Astrocyte of the hippocampus (primary cell): ENCODE data around the gene IP6K2.
"Not testable (repeated sequence)": the region's sequence is repeated elsewhere in the genome, so short reads cannot be mapped to it uniquely, and the experiment has no call there.

Source experiments
- DNase-seq: peaks from one replicate; pipeline ENCODE4 v3.0.0; 2011; ENCODE audit warnings: low read depth, low spot score

Gene IP6K2

DNA sequence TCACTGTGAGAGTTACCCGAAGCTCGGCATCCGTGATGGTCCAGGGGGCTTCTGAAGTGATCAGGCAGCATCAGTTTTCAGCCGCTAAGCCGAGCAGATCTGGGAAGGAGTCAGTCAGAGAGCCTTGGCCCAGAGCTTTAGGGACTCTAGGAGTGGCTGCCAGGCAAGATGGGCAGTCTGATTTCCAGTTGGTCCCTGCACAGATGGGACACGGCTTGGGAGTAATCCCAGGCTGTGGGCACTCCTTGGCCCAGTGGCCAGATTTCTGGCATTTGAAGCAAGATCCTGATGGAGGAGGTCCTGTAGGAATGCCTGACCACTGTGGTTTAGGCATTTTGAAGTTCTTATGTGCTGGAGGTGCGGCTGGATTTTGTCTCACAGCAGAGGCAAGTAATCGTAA lies 10.5 kb upstream of the IP6K2 start:
- DNase-seq: no peak

DNA sequence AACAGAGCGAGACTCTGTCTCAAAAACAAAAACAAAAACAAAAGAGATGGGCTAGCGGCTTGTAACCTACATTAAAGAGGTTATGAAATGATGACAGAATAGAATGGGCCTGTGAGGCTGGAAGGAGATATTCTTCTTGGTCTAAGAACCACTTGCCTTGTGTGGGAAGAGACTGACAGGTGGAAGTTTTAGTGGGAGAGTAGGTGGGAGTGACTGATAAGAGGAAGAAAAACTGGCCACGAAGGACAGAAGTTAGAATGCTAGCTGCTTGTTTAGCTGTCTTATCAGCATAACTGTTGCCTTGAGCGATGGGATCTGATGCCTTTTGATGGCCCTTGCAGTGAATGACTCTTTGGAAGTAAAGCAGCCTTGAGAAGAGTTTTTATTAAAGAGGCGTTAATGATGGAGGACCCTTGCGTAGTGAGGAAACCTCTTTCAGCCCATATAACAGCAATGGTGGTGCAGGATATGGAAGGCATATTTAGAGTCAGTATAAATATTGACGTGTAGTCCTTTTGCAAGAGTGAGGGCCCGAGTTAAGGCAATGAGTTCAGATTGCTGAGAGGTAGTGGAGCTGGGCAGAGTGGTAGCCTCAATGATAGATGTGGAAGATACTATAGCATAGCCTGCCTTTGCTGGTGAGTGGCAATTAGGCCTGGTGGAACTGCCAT lies 8.3 kb upstream of the IP6K2 start:
- DNase-seq: not testable (repeated sequence)

DNA sequence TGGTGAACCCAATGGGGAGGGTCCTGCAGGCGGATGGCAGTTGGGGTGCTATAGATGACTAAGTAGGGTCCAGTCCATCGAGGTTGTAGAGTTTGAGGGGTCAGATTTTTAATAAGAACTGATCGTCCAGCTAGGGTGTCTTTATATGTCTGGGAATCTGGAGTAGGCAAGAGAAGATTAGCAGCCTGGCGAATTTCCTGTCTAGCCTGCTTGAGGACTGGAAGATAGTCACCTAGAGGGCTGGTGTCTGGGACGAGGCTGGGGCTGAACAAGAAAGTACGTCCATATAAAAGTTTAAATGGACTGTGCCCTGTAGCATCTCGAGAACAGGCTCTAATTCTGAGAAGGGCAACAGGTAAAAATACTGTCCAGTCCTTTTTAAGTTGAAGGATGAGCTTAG lies 6.7 kb upstream of the IP6K2 start:
- no peak for DNase-seq

DNA sequence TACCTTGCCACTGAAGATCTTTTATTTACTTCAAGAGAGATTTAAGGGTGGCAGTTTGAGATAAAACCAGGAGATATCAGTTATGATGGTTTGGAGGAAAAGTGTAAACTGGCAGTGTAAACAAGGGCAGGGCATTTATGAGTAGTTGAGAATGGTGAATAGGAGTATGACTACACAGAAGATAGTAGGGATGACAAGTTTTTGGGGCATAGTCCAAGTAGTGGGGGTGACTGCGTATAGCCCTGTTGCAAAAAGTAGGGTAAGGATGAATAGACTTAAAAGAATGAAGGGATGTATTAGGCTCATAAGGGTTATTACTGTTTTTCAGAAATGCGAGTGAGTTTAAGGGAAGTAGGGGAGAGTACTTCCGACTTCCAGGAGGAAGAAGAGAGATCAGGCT lies 6.3 kb upstream of the IP6K2 start:
- DNase-seq: not testable (repeated sequence)

DNA sequence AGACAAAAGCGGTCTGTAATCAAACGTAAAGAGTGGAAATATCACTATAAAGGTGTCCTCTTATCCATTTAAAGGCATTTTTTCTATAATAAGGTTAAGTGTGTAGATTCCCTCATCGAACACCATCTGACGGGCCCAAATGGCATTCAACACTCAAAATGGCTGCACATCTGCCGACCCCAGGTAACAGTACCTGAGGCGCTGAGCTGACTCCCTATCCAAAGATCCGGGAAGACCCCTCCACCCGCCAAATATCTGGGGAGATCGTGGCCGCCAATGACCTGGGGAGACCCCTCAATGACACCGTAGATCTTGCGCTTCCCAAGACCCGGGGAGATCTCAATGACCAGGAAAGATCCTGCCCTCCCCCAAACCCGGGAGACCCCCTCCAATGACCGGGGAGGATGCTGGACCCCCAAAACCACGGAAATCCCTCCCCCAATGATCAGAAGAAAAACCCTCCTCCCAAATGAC lies 476 bp downstream of the IP6K2 start:
- peak; percentile 31 for DNase-seq

- peak; percentile 51 for DNase-seq
Measured at GRCh38 chr3:48715174-48715800, 1.7 kb downstream of the IP6K2 start.

DNA sequence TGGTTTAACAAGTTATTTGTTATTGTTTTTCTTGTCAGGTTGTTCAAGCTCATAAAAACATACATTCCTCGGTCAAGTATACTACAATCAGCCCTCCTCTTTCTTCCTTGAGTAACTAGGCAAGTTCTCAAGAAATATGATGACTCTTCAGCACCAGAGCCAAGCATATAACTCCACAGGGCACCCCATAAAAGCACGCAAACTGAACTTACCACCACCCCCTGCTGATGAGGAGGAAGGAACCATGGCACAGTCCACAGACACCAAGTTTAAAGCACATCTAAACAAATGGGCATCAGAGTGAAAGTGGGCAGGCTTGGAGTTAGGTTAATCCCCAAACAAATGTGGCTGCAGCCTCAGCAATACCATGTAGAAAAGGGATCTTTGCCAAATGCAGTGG lies 5.3 kb downstream of the IP6K2 start:
- no peak for DNase-seq

- DNase-seq: peak; percentile 32
Measured at GRCh38 chr3:48709051-48709461, 8.0 kb downstream of the IP6K2 start.

DNA sequence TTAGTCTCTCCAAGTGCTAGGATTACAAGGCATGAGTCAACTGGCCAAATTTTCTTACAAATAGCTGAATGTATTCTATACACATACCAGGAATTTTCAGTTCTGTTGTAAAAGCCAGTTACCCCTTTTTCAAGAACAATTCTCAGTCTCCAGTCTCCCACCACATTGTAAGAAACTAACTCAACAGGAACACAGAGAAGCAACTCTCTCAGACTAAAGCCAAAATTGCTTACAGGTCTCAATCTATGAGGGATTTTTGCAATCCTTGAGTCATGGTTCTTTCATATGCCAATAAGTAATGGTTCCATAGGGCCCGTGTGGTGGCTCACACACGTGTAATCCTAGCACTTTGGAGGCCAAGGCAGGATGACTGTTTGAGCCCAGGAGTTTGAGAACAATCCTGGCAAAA lies 8.5 kb downstream of the IP6K2 start:
- DNase-seq: peak; percentile 36

DNA sequence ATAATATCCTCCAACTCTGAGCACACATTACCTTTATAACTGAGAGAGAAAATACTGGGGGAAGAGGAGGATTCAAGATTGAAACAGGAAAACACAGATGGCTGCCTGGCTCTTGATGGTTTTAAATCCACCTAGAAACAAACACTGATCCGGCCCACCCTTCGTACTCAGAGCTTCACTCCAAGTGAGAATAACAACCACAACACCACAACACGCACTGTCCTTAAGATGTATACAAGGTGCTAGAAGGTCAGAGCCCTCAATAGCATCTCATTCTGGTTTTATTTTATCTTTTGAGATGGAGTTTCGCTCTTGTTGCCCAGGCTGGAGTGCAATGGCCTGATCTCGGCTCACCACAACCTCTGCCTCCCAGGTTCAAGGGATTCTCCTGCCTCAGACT lies 9.9 kb downstream of the IP6K2 start:
- no peak for DNase-seq

DNA sequence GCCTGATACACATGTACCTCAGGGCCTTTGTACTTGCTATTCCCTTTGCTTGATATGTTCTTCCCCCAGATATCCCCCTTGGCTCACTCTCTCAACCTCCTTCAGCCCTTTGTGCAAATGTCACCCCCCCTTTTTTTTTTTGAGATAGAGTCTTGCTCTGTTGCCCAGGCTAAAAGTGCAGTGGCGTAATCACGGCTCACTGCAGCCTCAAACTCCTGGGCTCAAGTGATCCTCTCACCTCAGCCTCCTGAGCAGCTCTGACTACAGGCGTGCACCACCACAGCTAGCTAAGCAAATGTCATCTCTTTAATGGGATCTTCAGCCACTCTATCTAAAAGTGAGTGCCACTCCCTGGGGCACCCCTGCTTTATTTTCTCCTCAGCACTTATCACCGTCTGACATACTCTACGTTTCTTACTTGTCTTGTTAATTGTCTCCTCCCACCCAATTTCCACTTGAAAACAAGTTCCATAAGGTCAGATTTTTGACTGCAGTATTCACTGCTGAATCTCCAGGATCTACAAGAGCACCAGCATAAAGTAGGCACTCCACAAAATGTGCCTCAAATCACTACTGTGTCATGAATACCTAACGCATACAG lies 14.6 kb downstream of the IP6K2 start:
- DNase-seq: no peak

- DNase-seq: no peak
Measured at GRCh38 chr3:48700731-48701405, 16.2 kb downstream of the IP6K2 start.

DNA sequence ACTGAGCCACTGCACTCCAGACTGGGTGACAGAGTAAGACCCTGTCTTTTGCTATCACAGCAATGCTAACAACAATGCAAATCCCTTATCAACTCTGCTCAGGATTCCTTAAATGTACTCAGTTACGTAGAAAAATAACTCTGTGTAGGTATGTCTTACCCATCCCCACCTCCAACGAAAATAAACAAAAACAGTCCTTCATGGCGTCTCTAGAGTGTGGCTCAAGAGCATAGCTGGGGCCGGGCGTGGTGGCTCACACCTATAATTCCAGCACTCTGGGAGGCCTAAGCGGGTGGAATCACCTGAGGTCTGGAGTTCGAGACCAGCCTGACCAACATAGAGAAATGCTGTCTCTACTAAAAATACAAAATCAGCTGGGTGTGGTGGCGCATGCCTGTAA lies 18.1 kb downstream of the IP6K2 start:
- DNase-seq: no peak

DNA sequence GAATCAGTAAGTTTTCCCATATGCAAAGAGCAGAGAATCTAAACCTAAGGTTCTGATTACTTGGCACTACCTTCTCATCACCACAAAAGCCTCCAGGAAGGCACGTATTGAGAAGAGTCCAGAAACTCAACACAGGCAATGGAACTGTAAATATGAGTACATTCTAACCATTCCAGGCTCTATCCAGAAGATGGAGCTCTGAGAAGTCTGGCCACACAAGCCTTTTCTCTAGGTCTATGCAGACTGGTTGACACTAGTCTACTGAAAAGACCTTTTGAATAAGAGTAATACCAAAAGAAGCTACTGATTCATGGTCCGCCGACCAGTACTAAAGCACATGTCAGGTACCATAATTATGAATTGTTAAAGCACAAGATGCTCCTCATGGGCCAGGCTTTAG lies 19.1 kb downstream of the IP6K2 start:
- DNase-seq: no peak

DNA sequence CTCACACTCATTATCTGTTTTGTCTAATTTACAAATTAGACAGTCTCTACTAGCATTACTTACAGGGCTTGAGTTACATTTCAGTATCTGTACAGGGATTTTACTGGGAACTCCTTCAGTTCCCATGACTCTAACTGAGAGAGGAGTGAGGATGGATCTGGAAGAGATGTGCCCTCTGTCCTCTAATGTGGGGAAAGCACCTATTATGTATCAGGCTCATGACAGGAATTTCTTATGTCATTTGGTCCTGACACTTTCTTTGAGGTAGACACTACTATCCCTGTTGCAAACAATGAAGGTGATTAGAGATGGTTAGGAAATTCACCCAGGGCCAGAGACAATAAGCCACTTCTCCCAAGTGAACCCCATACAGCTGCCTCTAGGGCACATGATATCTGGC lies 20.4 kb downstream of the IP6K2 start:
- no peak for DNase-seq

DNA sequence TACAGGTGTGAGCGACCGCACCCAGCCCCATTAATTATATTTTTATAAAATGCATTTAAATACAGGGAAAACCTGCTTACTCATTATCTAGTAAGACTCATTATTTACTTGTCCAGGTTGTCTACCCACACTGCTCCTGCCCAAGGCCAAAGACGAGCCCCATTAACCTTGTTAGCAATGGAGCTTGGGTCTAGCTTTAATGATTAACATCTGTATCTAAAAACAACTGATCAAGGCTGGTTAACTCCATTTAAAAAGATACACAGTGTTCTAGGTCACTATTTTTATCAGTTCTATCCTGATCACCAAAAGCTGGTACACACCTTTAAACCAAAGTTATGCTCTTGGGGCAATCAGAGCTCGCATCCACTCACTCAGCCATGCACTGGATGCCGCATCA lies 20.9 kb downstream of the IP6K2 start:
- no peak for DNase-seq

DNA sequence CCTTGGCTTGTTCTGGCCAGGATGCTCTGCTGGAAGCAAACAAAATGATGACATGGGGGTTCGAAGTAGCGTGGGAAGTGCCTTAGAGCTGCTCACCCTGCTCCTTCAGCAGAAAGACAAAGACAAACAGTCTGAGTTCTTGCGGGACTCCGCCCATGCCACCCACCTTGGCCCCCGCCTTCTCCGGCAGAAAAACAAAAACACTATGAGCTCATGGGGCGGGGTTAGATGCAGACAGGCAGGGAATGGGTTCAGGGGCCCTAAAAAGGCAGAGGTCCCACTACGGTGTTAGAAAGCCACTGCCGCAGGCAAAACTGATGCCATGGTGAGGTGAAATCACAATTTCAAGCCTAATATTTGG lies 21.6 kb downstream of the IP6K2 start:
- DNase-seq: peak; percentile 88

- DNase-seq: peak; percentile 92
Measured at GRCh38 chr3:48694610-48695392, 22.2 kb downstream of the IP6K2 start.

DNA sequence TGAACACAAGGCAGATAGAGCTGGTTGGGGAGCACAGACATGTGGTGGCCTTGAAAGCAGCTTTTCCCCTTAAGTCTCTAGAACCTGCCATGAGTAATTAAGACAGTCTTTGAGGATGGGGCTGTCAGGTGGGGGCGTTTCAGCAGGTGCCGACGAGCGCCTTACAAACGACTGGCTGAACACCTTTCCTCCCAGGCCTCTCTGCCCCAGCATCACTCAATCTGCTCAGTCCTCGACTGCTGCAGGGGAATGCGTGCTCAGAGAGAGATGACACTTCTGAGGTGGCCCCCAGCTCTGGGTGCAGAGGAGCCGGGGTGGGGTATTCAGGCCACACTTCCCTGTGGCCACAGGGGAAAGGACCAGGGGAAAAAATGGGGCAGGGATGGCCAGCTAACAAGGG lies 23.2 kb downstream of the IP6K2 start:
- no peak for DNase-seq

DNA sequence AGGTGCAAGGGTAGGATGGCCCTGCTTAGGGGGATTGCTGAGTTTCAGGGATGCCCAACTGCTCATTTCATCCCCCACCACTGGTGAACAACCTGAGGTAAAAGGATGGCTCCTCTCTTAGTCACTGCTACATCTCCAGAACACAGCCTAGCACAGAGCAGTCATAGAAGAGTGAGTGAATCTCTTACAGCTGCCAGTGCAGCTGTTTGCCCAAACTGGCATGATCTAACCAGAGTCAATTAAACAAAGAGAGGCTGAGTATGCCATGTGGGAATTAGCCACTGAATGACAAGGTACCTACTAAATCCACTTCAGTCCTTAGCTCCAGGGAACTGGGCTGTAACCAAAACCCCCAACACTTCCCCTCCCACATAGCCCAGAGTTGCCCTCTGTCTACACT lies 24.5 kb downstream of the IP6K2 start:
- DNase-seq: no peak

DNA sequence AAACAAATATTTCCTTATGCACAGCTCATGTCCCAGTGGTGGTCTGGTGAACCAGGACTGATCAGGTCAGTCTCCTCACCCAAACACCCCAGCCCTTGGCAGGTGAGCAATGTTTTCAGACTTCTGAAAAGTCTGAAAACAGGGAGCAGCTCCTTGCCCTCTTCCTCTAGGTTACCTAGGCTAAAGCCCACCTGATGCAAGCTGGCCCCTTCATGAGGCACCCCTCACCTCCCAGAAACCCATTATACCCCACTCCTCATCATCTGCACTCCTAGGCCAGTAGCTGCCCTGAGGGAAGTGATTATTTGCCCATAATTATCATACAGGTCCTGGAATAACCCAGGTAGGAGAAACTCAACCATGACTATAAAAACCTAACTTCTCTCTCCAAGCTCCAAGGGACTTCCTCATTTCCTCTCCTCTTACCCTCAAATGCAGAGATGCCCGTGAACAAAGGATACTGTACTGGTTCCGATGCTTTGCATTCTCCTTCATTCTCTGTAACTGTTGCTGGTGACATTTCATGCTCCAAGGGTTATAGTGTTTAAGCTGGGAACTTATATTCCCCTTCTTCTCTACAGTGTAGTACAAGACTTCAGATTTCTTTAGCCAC lies 26.1 kb downstream of the IP6K2 start:
- DNase-seq: no peak
